ENCODE measurements around the gene TMEM140. TPM values are rescaled to one million over a fixed set of nuclear protein-coding genes. Genes with fewer than 3 reads are reported as not detected.

TMEM140 gene
- total and polyA plus RNA-seq, 2 of the 13 experiments (the other 11 are each of a cell fraction or from before 2014, with no cell fraction given), result 9.2 to 21.7 TPM

- H3K27me3 ChIP-seq (ENCODE audit: control insufficient read depth in 1 of 2, insufficient read depth in 2 of 2, low read length in 2 of 2), result no peaks in the 10 kb centered on the region
- H4K20me1 ChIP-seq (ENCODE audit: insufficient read depth, low read length), result no peaks in the 10 kb centered on the region
- no peak; the same call in 1 of the 3 replicates for ATAC-seq
- no peak overlapping the region for H2AFZ ChIP-seq (ENCODE audit: low read length)
- no peaks in the 10 kb centered on the region for H3K4me1 ChIP-seq (ENCODE audit: insufficient read depth, low read length)
- FAIRE-seq, result no peak
- H3K9ac ChIP-seq (ENCODE audit: insufficient read depth, low read depth, low read length), result no peak overlapping the region
- H3K27ac ChIP-seq (ENCODE audit: extremely low read length, insufficient read depth, low read length), result no peak overlapping the region
- intact Hi-C loops (cut with micrococcal nuclease; ENCODE audit: unreplicated experiment), result no loop called here
- in situ Hi-C loops (cut with HindIII; ENCODE audit: extremely low pct_ligation_motif_present, low pct_unique_long_range_greater_than_20kb), result no loop called here
- TF ChIP-seq ZNF354B (CRISPR knock-in tag; IDR thresholded peaks at IDR 0.05), result no peak
- no peak for TF ChIP-seq PRDM4 (CRISPR knock-in tag; IDR thresholded peaks at IDR 0.05; ENCODE audit: borderline replicate concordance)
- TF ChIP-seq ZNF776 (CRISPR knock-in tag; IDR thresholded peaks at IDR 0.05), result no peak
- no peak for TF ChIP-seq MTERF4 (CRISPR knock-in tag; IDR thresholded peaks at IDR 0.05)
- TF ChIP-seq POLR2AphosphoS5 (IDR thresholded peaks at IDR 0.05; ENCODE audit: low read depth, low read length), result 0 out of 2 replicates have a peak, but pooled peaks have one; percentile 18
- TF ChIP-seq RBM22 (optimal IDR thresholded peaks at IDR 0.05; ENCODE audit: low read length), result peak; percentile 72
- no peak for TF ChIP-seq ZNF557 (CRISPR knock-in tag; IDR thresholded peaks at IDR 0.05)
- ChIA-PET CTCF (ENCODE audit: low intra/inter-chr PET ratio, low total read pairs) (no interaction called here), POLR2A (interaction anchor here (1.3 kb wide), 1 partner anchor 14 kb away, joined by 3 read pairs; no protein-coding TSS in a partner anchor)
- BruUV-seq (replicated peaks), result no TSS peak
- peaks cover 12 to 62% of the 10 kb centered on the region in 2 experiments for H3K36me3 ChIP-seq (replicated peaks in 1 of 2; ENCODE audit: control insufficient read depth in 1 of 2, insufficient read depth in 2 of 2, low read length in 2 of 2)
- H3K4me2 ChIP-seq (ENCODE audit: low read depth, low read length), result no peak overlapping the region
- no peak overlapping the region for H3K4me3 ChIP-seq (replicated peaks in 1 of 3; ENCODE audit: insufficient read depth in 1 of 3, low read depth in 2 of 3, low read length in 3 of 3)
- WGBS (ENCODE audit: low lambda C conversion rate), result 85% methylated on average over 7 of the region's 7 CpGs
- no peak for DNase-seq (ENCODE audit: low spot score)
- peaks cover 11% of the 10 kb centered on the region for H3K9me3 ChIP-seq (ENCODE audit: low read length)
- H3K79me2 ChIP-seq (ENCODE audit: insufficient read depth, low read length), result no peaks in the 10 kb centered on the region
These were observed 37.8 kb downstream of the TMEM140 start for GRCh38 chr7:135185471-135186260.
